Stomach (tissue), 9 donors: ENCODE data around the gene IGDCC3. TPM values are rescaled to one million over a fixed set of nuclear protein-coding genes. Genes with fewer than 3 reads are reported as not detected.
"Not testable (repeated sequence)": the region's sequence is repeated elsewhere in the genome, so short reads cannot be mapped to it uniquely, and the experiment has no call there.

Experiments used
- DNase-seq, 2 donors: peaks; one replicate each; pipeline versions ENCODE4 v3.0.0 to v3.0.0-alpha.2; 2013 to 2019
- H3K27ac ChIP-seq, 5 donors: fragments of 200-600 bp in 4 of 5; sonication (generic) in 4 of 5; one replicate each; pipeline ENCODE4 v1.5.1; 2013 to 2019; ENCODE audit warnings: mild to moderate bottlenecking in 1 of 5, moderate library complexity in 1 of 5
- H3K27me3 ChIP-seq, 3 donors: fragments of 200-600 bp; sonication (generic); one replicate each; pipeline ENCODE4 v1.5.1; 2017 to 2019; ENCODE audit warnings: mixed run types in 1 of 3
- H3K36me3 ChIP-seq, 4 donors: fragments of 200-600 bp; sonication (generic); 1 replicate in 3 of 4; 2 replicates in 1 of 4; pipeline ENCODE4 v1.5.1; 2016 to 2019
- H3K4me1 ChIP-seq, 4 donors: fragments of 200-600 bp; sonication (generic); one replicate each; pipeline ENCODE4 v1.5.1; 2016 to 2019
- H3K4me3 ChIP-seq, 4 donors: fragments of 200-600 bp; sonication (generic) in 3 of 4; one replicate each; pipeline ENCODE4 v1.5.1; 2016 to 2019; ENCODE audit warnings: mild to moderate bottlenecking in 1 of 4
- H3K9me3 ChIP-seq, 4 donors: fragments of 200-600 bp; sonication (generic); one replicate each; pipeline ENCODE4 v1.5.1; 2016 to 2019
- EP300 ChIP-seq: sonication (generic); formaldehyde crosslinking; IDR thresholded peaks from one replicate; pipeline ENCODE4 v1.6.1; 2017; ENCODE audit warnings: antibody characterized with exemption
- POLR2A ChIP-seq, 4 donors: fragments of 450-650 bp; IDR thresholded peaks; one replicate each; pipeline ENCODE4 v1.6.1; 2016; ENCODE audit warnings: antibody characterized with exemption in 4 of 4, control low read depth in 2 of 4, mild to moderate bottlenecking in 1 of 4, moderate library complexity in 1 of 4
- POLR2AphosphoS5 ChIP-seq, 3 donors: sonication (generic); formaldehyde crosslinking; IDR thresholded peaks; one replicate each; pipeline ENCODE4 v1.6.1; 2016; ENCODE audit warnings: antibody characterized with exemption in 3 of 3
- WGBS, 5 donors: extraction: QIAGEN DNeasy Blood & Tissue Kit in 3 of 5; methylation state at CpG; one replicate each; pipeline versions ENCODE4 v1.1.5 to v1.1.7; 2013 to 2018; 5-methylcytosine and 5-hydroxymethylcytosine counted together
- intact Hi-C: fragments of 100-400 bp; cut with DNase I; formaldehyde crosslinking; loops from one replicate; pipeline ENCODE4 v1.15.1; 2023; ENCODE audit warnings: low total_unique reads
- polyA plus RNA-seq, 3 donors: library from polyadenylated mRNA; stranded (reverse); fragments of 200-250 nt; gene quantifications; one replicate each; pipeline ENCODE4 v1.2.3, GENCODE V29; 2013
- total RNA-seq, 5 donors: library from RNA; depleted of rRNA; stranded (reverse); fragments of >200 nt; gene quantifications; one replicate each; pipeline versions ENCODE4 v1.1.0 to v1.2.3, GENCODE V29; 2014 to 2016
- TF ChIP-seq, protein P1 (sequence below), 7 experiments: fragments of 450-650 bp in 4 of 7; fragments of 200-600 bp in 3 of 7; sonication (generic) in 3 of 7; IDR thresholded peaks; one replicate each; pipeline ENCODE4 v1.5.1; 2016 to 2019; ENCODE audit warnings: antibody characterized with exemption in 7 of 7, control low read depth in 2 of 7, mild to moderate bottlenecking in 1 of 7
- donor health status: healthy with polysubstance abuse.
- donor health status: Bipolar disorder and iron deficiency.
- donor health status: healthy.

The IGDCC3 gene
- total and polyA plus RNA-seq, 8 donors = 0.08 to 5.8 (median 0.89) TPM; not detected in 4

DNA sequence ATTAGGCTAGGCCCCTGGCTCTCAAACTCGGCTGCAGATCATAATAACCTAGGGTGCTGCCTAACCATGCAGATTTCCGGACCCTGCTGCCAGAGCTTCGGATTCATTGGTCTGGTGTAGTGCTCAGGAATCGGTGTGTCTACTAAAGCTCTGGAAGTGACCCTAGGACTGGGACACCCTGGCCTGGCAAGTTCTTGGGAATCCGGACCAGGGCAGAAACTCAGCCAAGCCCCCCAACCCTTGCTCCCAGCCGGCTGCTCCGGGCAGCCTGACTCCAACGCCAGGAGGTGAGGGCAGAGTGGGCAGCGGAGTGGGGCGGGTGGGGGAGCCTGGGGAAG lies 23.0 kb downstream of the IGDCC3 start:
- no peaks in the 10 kb centered on the region for H3K36me3 ChIP-seq
- intact Hi-C loops = no loop called here
- H3K4me3 ChIP-seq = peak overlapping the region in 3 of 4 donors; percentile 42 to 55 (median 55)
- TF ChIP-seq POLR2AphosphoS5 (IDR thresholded peaks at IDR 0.05) (no peak), EP300 (no peak), POLR2A (IDR thresholded peaks at IDR 0.05) (no peak)
- TF ChIP-seq, protein P1, sequence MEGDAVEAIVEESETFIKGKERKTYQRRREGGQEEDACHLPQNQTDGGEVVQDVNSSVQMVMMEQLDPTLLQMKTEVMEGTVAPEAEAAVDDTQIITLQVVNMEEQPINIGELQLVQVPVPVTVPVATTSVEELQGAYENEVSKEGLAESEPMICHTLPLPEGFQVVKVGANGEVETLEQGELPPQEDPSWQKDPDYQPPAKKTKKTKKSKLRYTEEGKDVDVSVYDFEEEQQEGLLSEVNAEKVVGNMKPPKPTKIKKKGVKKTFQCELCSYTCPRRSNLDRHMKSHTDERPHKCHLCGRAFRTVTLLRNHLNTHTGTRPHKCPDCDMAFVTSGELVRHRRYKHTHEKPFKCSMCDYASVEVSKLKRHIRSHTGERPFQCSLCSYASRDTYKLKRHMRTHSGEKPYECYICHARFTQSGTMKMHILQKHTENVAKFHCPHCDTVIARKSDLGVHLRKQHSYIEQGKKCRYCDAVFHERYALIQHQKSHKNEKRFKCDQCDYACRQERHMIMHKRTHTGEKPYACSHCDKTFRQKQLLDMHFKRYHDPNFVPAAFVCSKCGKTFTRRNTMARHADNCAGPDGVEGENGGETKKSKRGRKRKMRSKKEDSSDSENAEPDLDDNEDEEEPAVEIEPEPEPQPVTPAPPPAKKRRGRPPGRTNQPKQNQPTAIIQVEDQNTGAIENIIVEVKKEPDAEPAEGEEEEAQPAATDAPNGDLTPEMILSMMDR (IDR thresholded peaks at IDR 0.05) = no peak
- WGBS, 5 donors = 47 to 71% (median 61%) methylated on average over 6 to 10 of the region's 10 CpGs
- H3K27me3 ChIP-seq = peaks cover 0 to 48% (median 25%) of the 10 kb centered on the region in 3 donors
- no peak overlapping the region for H3K27ac ChIP-seq
- H3K9me3 ChIP-seq = peaks cover 0 to 15% (median 0%) of the 10 kb centered on the region in 4 donors
- H3K4me1 ChIP-seq = peaks cover 6 to 16% (median 12%) of the 10 kb centered on the region in 4 donors
- DNase-seq = no peak

DNA sequence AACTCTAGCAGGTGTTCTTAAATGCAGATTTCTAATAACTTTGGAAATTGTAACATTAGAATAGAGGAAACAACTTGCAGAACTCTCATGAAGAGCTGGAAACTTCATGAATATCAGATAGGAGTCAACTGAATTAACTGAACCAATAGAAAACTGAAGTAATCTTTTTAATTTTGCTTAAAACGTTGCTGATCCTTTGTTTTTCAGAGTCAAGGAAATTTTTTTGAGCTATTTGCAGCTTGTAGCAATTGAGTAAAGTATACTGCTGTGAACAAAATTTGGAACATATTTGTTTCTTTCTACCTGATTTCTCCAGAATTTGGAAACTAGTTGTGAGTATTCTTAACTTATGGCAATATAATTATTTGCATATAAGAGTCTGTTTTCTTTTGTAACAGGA lies 25.8 kb downstream of the IGDCC3 start:
- Histone ChIP-seq H3K9me3 (peaks cover 0 to 15% (median 0%) of the 10 kb centered on the region in 4 donors), H3K4me1 (peaks cover 6 to 16% (median 12%) of the 10 kb centered on the region in 4 donors), H3K27me3 (peaks cover 0 to 34% (median 21%) of the 10 kb centered on the region in 3 donors)
- 52 to 77% (median 62%) methylated on average over 1 of the region's 1 CpG for WGBS, 5 donors
- H3K36me3 ChIP-seq, DNase-seq, intact Hi-C loops, H3K27ac ChIP-seq, H3K4me3 ChIP-seq: not testable (repeated sequence)

DNA sequence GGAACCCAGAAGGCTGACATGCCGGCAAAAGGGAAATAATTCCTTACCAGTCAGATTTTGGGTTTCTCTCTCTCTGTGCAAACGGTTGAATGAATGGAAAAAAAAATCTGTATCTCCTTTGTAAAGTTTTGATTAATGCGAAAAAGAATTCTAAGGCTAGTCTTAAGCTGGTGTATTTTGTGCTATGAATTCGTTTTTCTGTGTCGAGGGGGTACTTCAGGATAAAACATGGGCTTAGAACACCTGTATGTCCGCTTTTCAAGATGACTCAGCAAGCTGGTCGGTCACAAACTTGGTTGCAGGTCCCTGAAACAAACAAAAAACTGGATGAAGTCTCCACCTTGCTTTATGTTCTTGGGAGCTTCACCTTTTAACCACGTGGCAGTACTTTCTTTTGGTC lies 28.5 kb downstream of the IGDCC3 start:
- TF ChIP-seq EP300 (no peak), POLR2A (IDR thresholded peaks at IDR 0.05) (no peak), POLR2AphosphoS5 (IDR thresholded peaks at IDR 0.05) (no peak)
- TF ChIP-seq, protein P1 (IDR thresholded peaks at IDR 0.05) = no peak
- intact Hi-C loops = no loop called here
- H3K4me1 ChIP-seq = no peaks in the 10 kb centered on the region
- H3K27ac ChIP-seq = no peak overlapping the region
- no peaks in the 10 kb centered on the region for H3K36me3 ChIP-seq
- 66 to 78% (median 67%) methylated on average over 8 of the region's 8 CpGs for WGBS, 5 donors
- H3K9me3 ChIP-seq = peaks cover 0 to 15% (median 0%) of the 10 kb centered on the region in 4 donors
- no peak for DNase-seq
- peaks cover 0 to 8% (median 0%) of the 10 kb centered on the region in 3 donors for H3K27me3 ChIP-seq
- H3K4me3 ChIP-seq = no peak overlapping the region

DNA sequence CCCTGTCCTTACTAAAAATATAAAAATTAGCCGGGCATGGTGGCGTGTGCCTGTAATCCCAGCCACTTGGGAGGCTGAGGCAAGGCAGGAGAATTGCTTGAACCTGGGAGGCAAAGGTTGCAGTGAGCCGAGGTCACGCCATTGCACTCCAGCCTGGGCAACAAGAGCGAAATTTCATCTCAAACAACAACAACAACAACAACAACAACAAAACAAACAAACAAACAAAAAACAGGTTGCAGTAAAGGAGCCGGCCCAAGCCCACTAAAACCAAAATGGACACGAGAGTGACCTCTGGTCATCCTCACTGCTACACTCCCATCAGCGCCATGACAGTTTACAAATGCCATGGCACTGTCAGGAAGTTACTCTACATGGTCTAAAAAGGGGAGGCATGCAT lies 30.0 kb downstream of the IGDCC3 start:
- intact Hi-C loops, DNase-seq: not testable (repeated sequence)

DNA sequence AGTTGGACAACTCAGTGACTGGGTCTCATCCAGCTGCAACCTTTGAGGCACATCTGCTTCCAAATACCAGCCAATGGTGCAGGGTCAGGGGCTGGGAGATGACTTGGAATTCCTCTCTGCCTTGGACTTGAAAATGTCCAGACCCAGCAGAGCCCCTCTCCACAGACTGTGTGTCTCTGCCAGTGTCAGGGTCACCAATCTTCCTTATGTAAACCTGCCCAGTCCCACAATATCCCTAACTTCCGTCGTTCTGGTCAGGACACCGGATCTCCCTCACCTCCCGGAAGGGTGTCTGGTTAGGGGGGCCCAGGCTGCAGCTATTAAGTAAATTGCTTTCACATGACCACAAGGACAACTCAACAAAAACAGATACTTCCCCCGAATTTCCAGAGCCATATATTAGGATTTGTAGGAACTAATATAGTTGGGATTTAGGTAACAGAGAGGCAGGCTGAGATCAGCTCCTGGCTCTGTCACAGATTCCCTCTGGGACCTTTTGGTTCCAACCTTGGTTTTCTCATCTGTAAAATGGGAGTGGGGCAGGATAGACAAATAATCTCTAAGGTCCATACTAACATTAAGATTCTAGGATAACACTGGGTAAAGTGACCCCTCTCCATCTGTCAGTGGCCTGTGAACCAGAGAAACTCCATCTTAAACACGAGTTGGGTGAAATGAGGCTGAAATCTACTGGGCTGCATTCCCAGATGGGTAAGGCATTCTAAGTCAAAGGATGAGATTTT lies 30.8 kb downstream of the IGDCC3 start:
- intact Hi-C loops = no loop called here
- Histone ChIP-seq H3K4me1 (no peaks in the 10 kb centered on the region), H3K4me3 (no peak overlapping the region), H3K27ac (no peak overlapping the region), H3K27me3 (no peaks in the 10 kb centered on the region), H3K36me3 (no peaks in the 10 kb centered on the region), H3K9me3 (peaks cover 0 to 6% (median 0%) of the 10 kb centered on the region in 4 donors)
- peak in 1 of 2 donors; percentile 15 for DNase-seq
- WGBS, 5 donors = 58 to 79% (median 71%) methylated on average over 6 of the region's 6 CpGs
- TF ChIP-seq POLR2AphosphoS5 (IDR thresholded peaks at IDR 0.05) (no peak), EP300 (no peak), POLR2A (IDR thresholded peaks at IDR 0.05) (no peak)
- TF ChIP-seq, protein P1 (IDR thresholded peaks at IDR 0.05) = no peak

More for the DNA sequence above, 30.0 kb downstream of the IGDCC3 start:
- not testable (repeated sequence) for H3K4me3 ChIP-seq, H3K27ac ChIP-seq, H3K36me3 ChIP-seq, H3K4me1 ChIP-seq, H3K27me3 ChIP-seq
- H3K9me3 ChIP-seq = peaks cover 0 to 13% (median 0%) of the 10 kb centered on the region in 4 donors
- 78 to 94% (median 88%) methylated on average over 8 of the region's 8 CpGs for WGBS, 5 donors
